Activated CD4-positive, CD25-positive, alpha-beta regulatory T cell treated with anti-CD3 and anti-CD28 coated beads, Interleukin-2, amount 50 U/mL, for 72 hours (primary cell): ENCODE data around the gene MLNR.

Experiments used
- DNase-seq: peaks from one replicate; pipeline ENCODE4 v3.0.0; 2021

MLNR gene, protein sequence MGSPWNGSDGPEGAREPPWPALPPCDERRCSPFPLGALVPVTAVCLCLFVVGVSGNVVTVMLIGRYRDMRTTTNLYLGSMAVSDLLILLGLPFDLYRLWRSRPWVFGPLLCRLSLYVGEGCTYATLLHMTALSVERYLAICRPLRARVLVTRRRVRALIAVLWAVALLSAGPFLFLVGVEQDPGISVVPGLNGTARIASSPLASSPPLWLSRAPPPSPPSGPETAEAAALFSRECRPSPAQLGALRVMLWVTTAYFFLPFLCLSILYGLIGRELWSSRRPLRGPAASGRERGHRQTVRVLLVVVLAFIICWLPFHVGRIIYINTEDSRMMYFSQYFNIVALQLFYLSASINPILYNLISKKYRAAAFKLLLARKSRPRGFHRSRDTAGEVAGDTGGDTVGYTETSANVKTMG

DNA sequence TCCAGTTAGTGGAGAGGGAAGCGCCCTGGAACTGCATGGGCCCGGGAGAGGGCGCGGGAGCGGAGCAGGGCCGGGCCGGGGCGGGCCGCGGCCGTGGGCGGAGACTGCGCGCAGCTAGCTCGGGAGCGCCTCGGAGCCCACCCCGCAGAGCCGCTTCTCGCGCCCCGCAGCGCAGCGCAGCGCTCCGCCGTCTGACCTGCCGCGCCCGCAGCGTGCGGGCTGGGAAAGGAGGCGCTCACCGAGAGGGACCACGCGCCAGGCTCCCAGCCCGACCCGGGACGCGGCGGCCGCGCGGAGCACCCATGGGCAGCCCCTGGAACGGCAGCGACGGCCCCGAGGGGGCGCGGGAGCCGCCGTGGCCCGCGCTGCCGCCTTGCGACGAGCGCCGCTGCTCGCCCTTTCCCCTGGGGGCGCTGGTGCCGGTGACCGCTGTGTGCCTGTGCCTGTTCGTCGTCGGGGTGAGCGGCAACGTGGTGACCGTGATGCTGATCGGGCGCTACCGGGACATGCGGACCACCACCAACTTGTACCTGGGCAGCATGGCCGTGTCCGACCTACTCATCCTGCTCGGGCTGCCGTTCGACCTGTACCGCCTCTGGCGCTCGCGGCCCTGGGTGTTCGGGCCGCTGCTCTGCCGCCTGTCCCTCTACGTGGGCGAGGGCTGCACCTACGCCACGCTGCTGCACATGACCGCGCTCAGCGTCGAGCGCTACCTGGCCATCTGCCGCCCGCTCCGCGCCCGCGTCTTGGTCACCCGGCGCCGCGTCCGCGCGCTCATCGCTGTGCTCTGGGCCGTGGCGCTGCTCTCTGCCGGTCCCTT, at the start of gene MLNR:
TSS of gene MLNR (plus strand) at position 303 of the 820 bp plus-strand sequence. CDS start at position 303, 0 bp downstream.
- DNase-seq: peak; percentile 37

DNA sequence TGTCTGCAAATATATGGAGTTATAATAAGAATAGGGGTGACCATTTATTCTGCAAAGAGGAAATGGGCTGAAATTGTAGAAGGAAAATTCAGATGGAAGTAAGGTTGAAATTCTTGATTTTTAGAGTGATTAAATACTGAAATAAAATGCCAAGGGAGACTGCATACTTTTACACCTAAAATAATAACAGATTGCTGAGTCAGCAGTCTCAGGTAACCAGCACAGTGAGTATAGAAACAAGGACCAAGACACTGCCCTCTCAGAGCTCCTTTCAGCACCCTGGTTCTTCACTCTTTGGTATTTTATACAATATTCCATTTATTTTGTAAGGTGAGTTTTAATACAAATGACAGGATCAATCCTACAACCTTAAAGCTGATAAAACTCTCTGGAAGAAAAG, 48.8 kb upstream of the MLNR start:
- DNase-seq: no peak

DNA sequence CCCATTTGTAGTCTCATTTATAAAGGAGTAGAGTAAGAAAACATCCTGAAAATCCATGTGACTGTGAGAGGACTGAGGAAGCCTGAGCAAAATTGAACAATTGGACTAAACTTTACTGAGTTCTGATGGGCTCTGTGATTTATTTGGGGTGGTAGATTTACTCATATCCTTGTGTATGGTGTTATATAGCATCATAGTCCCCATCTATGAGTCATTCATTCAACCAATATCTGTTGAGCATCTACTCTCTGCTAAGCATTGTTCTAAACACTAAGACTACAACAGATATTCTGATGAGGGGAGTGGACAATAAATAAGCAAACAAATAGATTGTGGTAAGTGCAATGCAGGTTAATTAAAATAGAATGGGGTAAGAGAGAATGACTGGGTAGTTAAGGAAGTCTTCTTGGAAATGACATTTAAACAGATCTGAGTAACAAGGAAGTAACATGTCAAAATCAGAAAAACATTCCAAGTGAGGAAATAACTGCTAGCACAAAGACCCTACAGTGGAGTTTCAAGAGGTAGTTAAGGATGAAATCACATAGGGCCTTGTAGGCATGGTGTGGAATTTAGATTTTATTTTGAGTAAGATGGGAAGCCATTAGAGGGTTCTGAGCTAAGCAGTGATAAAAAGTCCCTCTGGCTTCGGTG, 36.3 kb upstream of the MLNR start:
- no peak for DNase-seq

DNA sequence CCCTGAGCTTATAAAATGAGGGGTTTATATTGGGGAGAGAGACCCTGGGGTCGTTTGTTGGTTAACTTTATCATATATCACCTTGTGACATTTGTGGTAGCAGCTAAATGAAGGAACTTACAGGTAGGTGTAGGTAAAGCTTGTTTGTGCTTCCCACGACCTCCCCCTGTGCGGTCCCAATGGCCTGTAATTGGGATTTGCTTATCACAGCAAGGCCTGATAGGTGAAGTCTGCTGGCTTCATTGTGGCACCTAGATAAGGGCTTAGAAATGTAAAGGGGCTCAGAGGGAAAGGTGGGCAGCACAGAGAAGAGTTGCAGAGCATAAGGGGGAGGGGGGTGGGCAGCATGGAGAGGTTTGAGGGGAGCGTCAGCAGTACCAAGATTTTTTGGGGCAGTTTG, 35.5 kb upstream of the MLNR start:
- DNase-seq: no peak

DNA sequence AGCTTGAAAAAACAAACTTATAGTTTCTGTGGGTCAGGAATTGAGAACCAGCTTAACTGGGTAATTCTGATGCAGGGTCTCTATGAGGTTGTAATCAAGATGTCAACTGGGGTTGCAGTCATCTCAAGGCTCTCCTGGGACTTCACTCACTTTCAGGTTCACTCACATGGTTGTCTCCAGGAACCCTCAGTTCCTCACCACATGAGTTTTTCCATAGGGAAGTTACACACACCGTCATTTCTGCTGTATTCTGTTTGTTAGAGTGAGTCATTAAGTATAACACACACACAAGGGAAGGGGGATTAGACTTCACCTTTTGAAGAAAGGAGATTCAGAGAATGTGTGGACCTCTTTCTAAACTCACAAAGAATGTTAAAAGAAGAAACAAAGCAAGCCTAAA, 34.9 kb upstream of the MLNR start:
- DNase-seq: no peak

DNA sequence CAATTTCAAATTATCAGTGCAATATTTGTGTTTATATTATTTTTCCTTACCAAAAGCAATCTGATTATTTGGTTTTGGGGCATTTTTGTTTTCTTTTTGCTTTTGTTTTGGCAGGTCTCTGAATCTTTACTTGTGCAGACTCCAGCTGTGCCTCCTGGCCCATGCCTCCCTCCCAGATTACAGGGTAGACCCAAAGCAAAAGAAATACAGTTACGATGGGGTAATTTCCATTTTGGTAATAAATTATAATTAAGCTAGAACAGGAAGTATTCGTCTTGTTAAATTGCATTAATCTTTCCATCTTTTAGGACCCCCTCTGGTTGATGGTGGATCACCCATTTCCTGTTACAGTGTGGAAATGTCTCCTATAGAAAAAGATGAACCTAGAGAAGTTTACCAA, 29.2 kb upstream of the MLNR start:
- no peak for DNase-seq

DNA sequence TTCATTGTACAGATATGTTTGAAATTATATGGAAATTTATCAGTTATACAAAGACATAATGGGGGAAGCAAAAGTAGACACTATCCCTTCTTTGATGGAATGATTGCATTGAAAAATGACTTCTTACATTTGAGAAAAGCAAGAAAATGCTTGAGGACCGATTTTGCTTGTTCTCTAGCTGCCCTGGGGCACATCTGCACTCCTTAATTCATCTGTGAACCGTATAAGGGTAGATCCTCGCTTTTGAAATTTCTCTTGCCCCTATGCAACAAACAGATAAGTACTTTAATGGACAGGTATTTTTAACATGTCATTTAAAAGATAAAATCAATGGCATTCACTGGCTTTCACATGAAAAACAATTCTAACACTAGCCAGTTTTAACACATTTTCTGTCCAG, 13.5 kb upstream of the MLNR start:
- DNase-seq: no peak

DNA sequence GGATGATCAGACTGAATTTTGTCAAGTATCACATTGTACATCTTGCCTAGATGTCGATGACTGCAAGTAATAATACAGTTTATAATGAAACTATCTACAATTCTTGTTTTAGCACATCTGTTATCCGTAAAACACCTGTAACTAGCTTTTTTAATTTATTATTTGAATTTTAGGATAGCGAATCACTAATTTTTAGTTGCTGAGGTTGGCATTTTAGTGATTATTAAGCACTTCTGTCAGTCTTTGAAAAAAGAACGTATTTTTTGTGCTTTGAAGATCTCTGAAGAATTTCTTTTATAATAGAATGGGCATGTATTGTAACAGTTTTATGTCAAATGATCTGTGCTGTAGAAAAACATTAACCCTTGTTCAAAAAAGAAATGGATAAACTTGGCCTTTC, 11.5 kb upstream of the MLNR start:
- DNase-seq: no peak

DNA sequence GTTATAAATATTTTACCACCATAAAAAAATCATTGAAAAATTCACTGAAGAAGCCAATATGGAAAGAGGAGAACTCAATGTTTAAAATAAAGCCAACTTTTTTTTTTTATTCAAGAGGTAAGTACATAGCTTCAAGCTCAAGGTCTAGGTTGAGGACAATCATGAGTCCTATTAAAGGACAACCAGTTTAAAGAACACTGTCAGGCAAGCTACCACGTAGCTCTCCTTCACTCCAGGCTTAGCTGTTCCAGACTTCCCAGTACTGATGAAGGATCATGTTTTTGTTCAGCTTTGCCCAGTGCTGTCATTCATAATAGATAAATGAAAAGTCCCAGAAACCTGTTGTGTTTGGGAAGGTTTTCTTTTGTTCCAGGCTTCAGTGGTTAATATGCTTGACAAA, 10.0 kb upstream of the MLNR start:
- DNase-seq: no peak

DNA sequence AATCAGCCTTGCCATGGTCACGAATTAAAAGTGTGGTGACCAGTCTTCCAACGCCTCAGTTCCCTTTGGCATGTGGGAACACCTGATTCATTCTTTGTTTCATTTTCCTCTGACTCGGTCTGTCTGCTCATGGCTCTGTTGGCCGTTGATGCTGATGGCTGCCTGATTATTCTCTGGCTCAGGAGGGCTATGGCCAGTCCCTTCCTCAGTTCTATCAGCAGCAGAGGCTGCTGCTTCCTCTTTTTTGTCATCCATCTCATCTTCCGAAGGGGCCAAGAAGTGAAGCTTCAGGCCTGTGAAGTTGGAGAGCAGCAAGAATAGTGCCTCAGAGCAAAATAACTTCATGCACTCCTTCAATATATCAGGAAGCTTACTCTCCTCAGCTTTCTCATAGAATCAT, 9.5 kb upstream of the MLNR start:
- no peak for DNase-seq

DNA sequence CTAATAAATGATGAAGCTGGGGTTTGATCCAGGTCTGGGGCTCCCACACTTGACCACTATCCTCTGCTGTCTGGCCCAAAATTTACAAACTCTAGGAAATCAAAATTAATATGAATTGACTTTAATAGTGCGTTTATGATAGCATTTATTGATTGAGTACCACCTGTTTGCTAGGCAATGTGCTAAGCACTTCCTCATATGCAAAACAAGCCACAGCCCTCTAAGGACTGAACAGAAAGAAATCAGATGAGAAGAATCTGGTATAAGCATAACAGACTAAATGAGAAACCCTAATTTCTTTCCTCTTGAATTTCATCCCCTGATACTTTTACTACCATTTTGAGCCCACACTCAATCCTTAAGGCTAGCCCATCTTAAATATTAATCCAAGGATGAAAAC, 6.6 kb upstream of the MLNR start:
- no peak for DNase-seq

DNA sequence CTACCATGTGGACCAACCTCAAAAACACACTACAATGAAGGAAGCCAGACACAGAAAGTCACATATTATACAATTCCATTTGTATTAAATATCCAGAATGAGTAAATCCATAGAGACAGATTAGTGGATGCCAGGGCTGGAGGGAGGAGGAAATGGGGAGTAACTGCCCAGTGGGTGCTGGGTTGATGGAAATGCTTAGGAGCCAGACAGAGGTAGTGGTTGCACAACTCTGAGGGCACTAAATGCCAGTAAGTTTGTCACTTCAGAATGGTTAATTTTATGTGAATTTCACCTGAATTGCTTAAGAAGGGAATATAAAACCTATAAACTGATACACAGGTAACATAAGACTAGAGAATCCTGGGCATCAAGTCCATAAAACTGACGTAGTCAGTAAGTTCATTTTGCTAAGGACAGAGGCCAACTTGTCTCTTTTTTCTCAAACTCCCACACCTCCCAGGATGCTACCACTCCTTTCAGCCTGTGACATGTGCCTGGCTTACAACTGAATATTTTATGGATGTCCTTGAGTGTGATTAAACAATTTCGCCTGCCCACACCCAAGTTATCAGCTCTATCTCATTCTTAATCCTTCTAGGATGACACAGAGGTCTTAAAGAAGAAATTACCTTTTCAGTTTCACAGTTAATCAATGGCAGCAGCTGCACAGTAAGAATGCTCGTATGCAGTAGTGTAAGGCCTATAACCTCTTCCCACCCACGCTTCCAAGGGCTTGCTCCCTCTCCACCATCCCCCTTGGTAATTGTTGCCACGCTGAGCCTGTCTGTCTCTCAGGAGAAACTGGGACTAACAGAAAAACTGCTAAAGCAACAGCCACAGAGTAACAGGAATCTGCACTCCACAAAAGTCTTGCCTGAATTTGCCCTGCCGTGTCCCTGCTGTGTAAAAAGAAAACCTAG, 5.9 kb upstream of the MLNR start:
- DNase-seq: no peak

DNA sequence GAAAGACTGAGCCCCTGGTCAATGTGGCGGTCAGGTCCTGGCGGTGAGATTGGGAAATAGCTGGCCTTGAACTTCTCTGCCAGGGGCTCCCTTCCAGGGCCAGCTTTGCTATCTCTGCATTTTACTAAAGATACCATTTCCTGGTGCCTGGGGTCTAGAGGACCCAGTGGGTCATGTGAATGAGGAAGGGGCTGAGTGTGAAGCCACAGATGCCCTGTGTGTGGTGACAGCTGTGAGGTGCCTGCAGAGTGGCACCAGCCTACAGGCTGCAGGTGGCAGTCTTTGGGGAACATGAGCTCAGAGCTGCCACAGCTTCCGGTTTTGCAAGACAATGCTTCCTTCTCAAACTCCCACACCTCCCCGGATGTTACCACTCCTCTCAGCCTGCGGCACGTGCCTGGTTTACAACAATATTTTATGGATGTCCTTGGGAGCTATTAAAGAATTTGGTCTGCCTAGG, 5.2 kb upstream of the MLNR start:
- no peak for DNase-seq

DNA sequence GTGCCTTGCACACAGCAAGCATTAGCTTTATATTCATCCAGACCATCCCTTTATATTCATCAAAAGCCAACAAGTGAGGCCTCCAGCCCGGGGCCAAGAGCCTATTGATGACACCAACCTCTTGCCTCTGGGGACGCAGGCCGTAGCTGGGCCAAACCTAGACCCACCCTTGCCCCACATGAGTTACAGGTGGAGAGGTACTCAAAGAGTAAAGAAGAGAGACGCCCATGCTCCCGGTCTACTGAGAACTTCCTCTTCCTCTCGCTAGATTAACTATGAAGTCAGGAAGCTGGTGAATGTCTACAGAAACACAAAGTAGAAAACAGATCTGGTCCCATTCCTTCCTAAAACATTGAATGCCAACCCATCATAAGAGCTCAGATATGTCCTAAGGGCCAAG, 3.8 kb upstream of the MLNR start:
- no peak for DNase-seq

DNA sequence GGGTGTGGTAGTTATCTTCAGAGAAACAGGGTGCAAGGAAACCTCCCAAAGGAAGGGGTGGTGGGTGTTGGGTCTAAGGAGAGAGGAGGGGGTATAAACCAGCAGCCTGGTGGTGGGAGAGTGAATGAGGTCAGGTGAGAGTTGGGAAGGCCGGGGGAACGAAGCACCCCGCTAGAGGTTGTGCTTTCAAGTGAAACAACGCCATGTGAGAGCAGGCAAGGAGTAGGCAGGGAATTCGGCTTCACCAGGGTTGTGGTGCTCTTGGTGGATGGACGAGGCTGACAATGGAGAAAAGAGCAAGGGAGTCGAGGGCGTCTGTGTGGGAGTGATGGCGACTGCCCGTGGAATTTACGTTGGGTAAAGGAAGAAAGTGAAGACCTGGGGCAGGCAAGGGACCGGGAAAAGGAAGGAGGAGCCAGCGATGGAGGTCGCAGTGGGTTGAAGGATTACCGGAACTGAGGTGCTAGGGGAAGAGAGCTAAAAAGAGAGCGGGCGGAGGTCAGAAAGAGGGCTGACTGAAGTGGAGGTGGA, 2.1 kb upstream of the MLNR start:
- no peak for DNase-seq

DNA sequence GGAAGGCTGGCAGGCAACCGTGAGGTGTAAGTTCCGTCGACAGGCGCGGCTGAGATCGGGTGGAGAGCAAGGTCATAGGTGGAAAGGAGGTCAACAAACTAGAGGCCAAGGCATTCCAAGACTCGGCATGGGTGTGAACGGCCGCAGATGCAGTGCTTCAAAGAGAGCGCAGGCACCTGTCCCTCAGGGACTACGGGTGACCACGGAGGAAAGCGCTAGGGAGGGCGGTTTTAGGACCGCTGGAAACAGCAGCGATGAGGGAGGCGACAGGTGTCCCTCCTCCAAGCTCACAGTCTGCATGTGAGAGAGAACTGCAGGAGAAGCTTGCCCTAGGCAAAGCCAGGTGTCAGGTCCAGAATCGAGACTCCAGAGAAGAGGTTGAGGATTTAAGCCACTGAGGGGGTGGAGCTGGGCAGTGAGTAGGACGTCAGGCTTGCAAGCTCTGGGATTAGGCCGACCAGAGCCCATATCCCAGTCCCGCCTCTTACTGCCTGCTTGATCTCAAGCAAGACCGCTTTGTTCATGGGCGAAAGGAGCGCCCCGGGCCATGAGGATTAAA, 1.6 kb upstream of the MLNR start:
- DNase-seq: no peak

DNA sequence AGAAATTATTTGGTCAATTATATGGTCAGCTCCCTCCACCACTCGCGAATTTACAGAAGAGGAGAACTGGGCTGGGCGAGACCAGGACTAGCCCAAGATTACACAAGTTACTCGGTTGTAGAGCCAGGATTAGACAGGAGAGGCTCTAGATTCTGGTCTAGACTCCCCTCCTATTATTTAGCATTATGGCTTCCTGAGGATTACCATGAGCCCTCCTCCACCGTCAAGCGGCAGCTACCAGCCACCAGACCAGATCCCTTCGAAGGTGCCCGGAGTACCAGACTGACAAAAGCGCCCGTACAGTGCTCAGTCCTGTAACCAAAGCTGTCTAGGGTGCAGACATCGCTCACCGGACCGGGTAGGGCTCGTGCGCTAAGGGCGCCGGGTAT, 497 bp upstream of the MLNR start:
- no peak for DNase-seq

DNA sequence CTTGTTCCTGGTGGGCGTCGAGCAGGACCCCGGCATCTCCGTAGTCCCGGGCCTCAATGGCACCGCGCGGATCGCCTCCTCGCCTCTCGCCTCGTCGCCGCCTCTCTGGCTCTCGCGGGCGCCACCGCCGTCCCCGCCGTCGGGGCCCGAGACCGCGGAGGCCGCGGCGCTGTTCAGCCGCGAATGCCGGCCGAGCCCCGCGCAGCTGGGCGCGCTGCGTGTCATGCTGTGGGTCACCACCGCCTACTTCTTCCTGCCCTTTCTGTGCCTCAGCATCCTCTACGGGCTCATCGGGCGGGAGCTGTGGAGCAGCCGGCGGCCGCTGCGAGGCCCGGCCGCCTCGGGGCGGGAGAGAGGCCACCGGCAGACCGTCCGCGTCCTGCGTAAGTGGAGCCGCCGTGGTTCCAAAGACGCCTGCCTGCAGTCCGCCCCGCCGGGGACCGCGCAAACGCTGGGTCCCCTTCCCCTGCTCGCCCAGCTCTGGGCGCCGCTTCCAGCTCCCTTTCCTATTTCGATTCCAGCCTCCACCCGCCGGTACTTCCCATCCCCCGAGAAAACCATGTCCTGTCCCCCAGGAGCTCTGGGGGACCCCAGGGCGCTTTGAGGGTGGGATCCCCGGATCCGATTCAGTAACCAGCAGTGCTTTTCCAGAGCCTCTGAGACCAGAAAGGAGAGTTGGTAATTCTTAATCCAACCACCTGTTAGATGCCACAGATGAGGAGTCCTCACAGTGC, 885 bp downstream of the MLNR start:
- no peak for DNase-seq

DNA sequence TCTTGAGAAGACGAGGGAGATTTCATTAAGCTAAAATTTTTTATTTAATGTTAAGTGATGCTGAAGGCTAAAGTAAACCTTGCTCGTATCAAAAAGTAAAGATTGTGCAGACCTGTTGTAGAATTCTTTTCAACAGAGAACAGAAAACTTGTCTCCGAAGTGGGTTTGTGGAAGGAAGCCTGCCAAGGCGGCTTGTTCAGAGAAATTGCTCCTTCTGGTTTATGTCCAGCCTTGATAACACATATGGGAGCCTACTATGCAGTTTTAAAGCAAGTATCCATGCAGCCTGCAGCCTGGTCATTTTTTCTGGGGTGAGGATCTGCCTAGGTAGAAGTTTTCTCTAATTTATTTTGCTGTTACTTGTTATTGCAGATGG, 1.4 kb downstream of the MLNR start:
- DNase-seq: no peak

DNA sequence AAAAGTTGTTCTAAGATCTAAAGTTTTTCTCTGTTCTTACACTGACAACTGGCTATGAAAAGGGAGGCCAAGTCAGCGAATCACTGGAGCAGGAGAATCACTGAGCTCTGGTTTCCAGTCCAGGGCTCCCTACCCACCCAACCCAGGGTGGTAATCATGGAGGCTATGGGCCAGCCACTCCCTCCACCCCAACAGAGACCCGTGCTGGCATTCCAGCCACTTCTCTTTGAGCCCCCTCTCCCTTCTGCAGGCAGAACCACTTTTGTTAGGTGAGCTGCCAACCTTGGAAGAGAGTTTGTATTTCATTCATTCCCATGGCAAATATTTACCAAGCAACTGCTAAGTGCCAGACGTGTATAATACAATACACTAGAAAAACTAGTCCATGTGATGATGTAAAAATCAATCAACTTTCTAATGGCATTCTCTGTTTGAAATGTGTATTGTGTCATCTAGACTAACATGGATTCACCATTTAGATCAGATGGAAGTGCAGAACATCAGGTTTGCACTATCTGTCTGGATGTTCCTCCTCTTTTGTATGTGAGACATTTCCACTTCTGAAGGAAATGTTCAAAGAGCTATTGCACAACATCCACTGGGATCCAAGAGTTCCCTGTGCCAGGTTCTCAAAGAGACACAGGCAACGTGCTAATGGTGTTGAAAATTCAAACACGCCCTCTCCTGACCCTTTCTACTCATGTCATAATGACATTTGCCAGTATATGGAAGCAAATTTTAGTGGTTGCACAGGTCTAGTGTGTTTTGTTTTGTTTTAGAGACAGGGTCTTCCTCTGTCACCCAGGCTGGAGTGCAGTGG, 5.3 kb downstream of the MLNR start:
- no peak for DNase-seq
